Calu3 (cell line): ENCODE results near the gene JPH4. TPM values are rescaled to one million over a fixed set of nuclear protein-coding genes. Genes with fewer than 3 reads are reported as not detected.

Source experiments
- BruUV-seq: library from RNA; stranded (reverse); fragments of 400-500 nt; replicated peaks from 2 replicates; lab custom pipeline; 2021; lab: Mats Ljungman, UMichigan
- CTCF ChIA-PET: fragments of 300-600 bp; sonication (Branson Sonifier 250); formaldehyde crosslinking; loops from one replicate; lab custom pipeline; 2022; ENCODE audit warnings: antibody characterized with exemption; lab: Charles Lee
- DNase-seq: peaks from one replicate; pipeline ENCODE4 v3.0.0; 2022
- H3K27ac Mint-ChIP-seq: one replicate; pipeline ENCODE4 v1.8.0; 2022; ENCODE audit warnings: mixed read lengths; ENCODE audit not compliant: unreplicated experiment
- H3K27me3 Mint-ChIP-seq: one replicate; pipeline ENCODE4 v1.8.0; 2022; ENCODE audit warnings: mixed read lengths; ENCODE audit not compliant: unreplicated experiment
- H3K36me3 Mint-ChIP-seq: one replicate; pipeline ENCODE4 v1.8.0; 2022; ENCODE audit warnings: mild to moderate bottlenecking, moderate library complexity, mixed read lengths; ENCODE audit not compliant: insufficient read depth, unreplicated experiment
- H3K4me1 Mint-ChIP-seq: one replicate; pipeline ENCODE4 v1.8.0; 2022; ENCODE audit warnings: mild to moderate bottlenecking, low read depth, mixed read lengths; ENCODE audit not compliant: unreplicated experiment
- H3K4me3 Mint-ChIP-seq: one replicate; pipeline ENCODE4 v1.8.0; 2022; ENCODE audit warnings: mild to moderate bottlenecking, low read depth, moderate library complexity, mixed read lengths; ENCODE audit not compliant: unreplicated experiment
- H3K9me3 Mint-ChIP-seq: one replicate; pipeline ENCODE4 v1.8.0; 2022; ENCODE audit warnings: low read depth, mixed read lengths; ENCODE audit not compliant: unreplicated experiment
- CTCF ChIP-seq: fragments of 200-600 bp; IDR thresholded peaks from one replicate; pipeline ENCODE4 v1.8.0; 2022; ENCODE audit warnings: antibody characterized with exemption; ENCODE audit not compliant: unreplicated experiment
- intact Hi-C: fragments of 100-400 bp; cut with micrococcal nuclease; formaldehyde crosslinking; loops from one replicate; pipeline ENCODE4 v1.10.0; 2022; ENCODE audit not compliant: unreplicated experiment
- total RNA-seq: library from RNA; stranded (reverse); gene quantifications from 2 replicates; pipeline ENCODE4 v1.2.3, GENCODE V29; 2022

JPH4 gene
- total RNA-seq, 1 experiment from 2014 or later, result not detected

- intact Hi-C loops, result loop anchor here (10.0 kb wide), 1 partner anchor 233 kb away; the partner anchor contains the start of gene PABPN1
Measured at GRCh38 chr14:23557521-23557920, 21.1 kb downstream of the JPH4 start.

DNA sequence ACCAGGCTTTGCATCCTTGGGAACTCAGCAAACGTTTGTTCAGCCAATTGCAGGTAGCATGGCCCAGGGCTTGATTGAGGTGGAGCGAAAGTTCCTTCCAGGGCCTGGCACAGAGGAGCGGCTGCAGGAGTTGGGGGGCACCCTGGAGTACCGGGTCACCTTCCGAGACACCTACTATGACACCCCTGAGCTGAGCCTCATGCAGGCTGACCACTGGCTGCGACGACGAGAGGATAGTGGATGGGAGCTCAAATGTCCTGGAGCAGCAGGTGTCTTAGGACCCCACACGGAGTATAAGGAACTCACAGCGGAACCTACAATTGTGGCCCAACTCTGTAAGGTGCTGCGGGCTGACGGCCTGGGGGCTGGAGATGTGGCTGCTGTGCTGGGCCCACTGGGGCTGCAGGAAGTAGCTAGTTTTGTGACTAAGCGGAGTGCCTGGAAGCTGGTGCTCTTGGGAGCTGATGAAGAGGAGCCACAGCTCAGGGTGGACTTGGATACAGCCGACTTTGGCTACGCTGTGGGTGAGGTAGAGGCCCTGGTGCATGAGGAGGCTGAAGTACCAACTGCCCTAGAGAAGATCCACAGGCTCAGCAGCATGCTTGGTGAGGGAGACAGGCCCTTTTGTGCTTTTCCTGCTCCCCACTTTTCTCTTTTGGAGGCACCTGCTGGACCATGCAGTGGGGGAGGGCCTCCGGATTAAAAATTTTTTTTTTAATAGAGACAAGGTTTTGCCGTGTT lies 21.7 kb downstream of the JPH4 start:
- TF ChIP-seq CTCF, result no peak
- CTCF ChIA-PET, result interaction anchor here (0.8 to 0.9 kb wide), 2 partner anchors 13 to 79 kb away, joined by 4 read pairs; no protein-coding TSS in a partner anchor
- Mint-ChIP-seq H3K27ac (peak overlapping the region; percentile 92), H3K36me3 (peaks cover 47% of the 10 kb centered on the region), H3K4me3 (peak overlapping the region; percentile 89), H3K27me3 (no peaks in the 10 kb centered on the region), H3K4me1 (peaks cover 27% of the 10 kb centered on the region), H3K9me3 (no peaks in the 10 kb centered on the region)
- intact Hi-C loops, result loop anchor here (10.0 kb wide), 1 partner anchor 232 kb away; the partner anchor contains the start of gene PABPN1
- DNase-seq, result no peak
- no TSS peak for BruUV-seq

More at GRCh38 chr14:23557521-23557920, 21.1 kb downstream of the JPH4 start:
- no peak for DNase-seq
- no TSS peak for BruUV-seq
- H3K36me3 Mint-ChIP-seq, result peaks cover 52% of the 10 kb centered on the region
- no peaks in the 10 kb centered on the region for H3K27me3 Mint-ChIP-seq
- peak overlapping the region; percentile 89 for H3K4me3 Mint-ChIP-seq
- H3K27ac Mint-ChIP-seq, result no peak overlapping the region
- TF ChIP-seq CTCF, result no peak
- H3K4me1 Mint-ChIP-seq, result peaks cover 23% of the 10 kb centered on the region
- CTCF ChIA-PET, result interaction anchor here (0.9 kb wide), 1 partner anchor 14 kb away, joined by 4 read pairs; no protein-coding TSS in a partner anchor
- no peaks in the 10 kb centered on the region for H3K9me3 Mint-ChIP-seq

GRCh38 chr14:23555882-23556699 lies 22.5 kb downstream of the JPH4 start, which contains the start of gene THTPA:
THTPA (plus strand) TSS chr14:23556271; CDS start chr14:23556758, 487 bp downstream.
- Mint-ChIP-seq H3K36me3 (peaks cover 39% of the 10 kb centered on the region), H3K4me3 (peak within 1 kb of the TSS; percentile 89), H3K9me3 (no peaks in the 10 kb centered on the region), H3K27me3 (no peaks in the 10 kb centered on the region), H3K27ac (peak within 1 kb of the TSS; percentile 92), H3K4me1 (peaks cover 30% of the 10 kb centered on the region)
- no peak for TF ChIP-seq CTCF
- TSS peak; percentile 64 for BruUV-seq
- CTCF ChIA-PET, result interaction anchor here (0.6 to 0.8 kb wide), 2 partner anchors 9 to 78 kb away, joined by 3 to 4 read pairs; no protein-coding TSS in a partner anchor
- DNase-seq, result peak; percentile 89
- intact Hi-C loops, result loop anchor here (10.0 kb wide), 1 partner anchor 231 kb away; the partner anchor contains the start of gene PABPN1

- no peak for TF ChIP-seq CTCF
- peaks cover 33% of the 10 kb centered on the region for H3K36me3 Mint-ChIP-seq
- intact Hi-C loops, result loop anchor here (10.0 kb wide), 1 partner anchor 231 kb away; the partner anchor contains the start of gene PABPN1
- CTCF ChIA-PET, result interaction anchor here (0.6 kb wide), 1 partner anchor 9 kb away, joined by 3 read pairs; no protein-coding TSS in a partner anchor
- H3K4me1 Mint-ChIP-seq, result peaks cover 30% of the 10 kb centered on the region
- peak overlapping the region; percentile 89 for H3K4me3 Mint-ChIP-seq
- DNase-seq, result no peak
- peak overlapping the region; percentile 92 for H3K27ac Mint-ChIP-seq
- no TSS peak for BruUV-seq
- H3K27me3 Mint-ChIP-seq, result no peaks in the 10 kb centered on the region
- no peaks in the 10 kb centered on the region for H3K9me3 Mint-ChIP-seq
Measured at GRCh38 chr14:23555533-23555881, 23.1 kb downstream of the JPH4 start.
